ENCODE data around the gene CCDC32. TPM values are rescaled to one million over a fixed set of nuclear protein-coding genes. Genes with fewer than 3 reads are reported as not detected.

CCDC32 gene
- total RNA-seq, 1 donor from 2014 or later: 39.0 TPM

DNA sequence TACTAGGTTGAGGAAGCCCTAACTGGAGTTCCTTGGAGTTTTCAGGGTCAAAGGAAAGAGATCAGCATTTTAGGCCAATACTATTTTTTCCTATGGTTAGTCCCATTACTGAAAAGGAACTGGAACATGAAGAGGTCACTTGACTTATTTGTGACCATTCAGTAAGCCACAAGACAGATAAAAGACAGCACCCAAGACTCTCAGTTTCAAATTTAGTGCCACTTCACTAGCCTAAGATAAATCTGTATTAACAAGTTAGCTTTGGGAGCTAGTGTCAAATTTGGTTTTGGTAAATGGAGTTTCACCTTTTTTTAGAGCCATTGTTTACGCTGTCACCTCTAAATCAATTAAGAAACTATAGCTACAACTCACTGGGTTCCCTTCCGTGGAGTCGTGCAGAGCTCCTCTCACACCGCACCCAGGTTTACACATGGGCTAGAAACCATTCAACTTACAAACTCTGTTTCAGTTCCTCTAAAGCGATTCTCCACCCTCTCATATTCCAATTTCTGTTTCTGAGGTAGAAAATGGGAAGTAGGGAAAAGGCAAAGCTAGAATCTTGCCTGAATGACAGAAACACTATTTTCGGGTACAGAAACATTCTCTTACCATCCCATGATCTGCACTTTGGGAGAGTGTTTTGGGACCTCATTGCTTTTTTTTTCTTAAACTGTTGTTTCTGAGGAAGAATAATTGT, 14.4 kb downstream of the CCDC32 start:
- TF ChIP-seq CTCF (IDR thresholded peaks at IDR 0.05; ENCODE audit: insufficient read depth, low read length, poor library complexity, severe bottlenecking): no peak
- Histone ChIP-seq H3K4me3 (ENCODE audit: low read depth, low read length) (no peak overlapping the region), H3K27me3 (ENCODE audit: control insufficient read depth, insufficient read depth, low read length) (no peaks in the 10 kb centered on the region), H3K36me3 (ENCODE audit: control insufficient read depth, insufficient read depth, low read length) (no peaks in the 10 kb centered on the region)
- no peak for DNase-seq (ENCODE audit: low read depth)

DNA sequence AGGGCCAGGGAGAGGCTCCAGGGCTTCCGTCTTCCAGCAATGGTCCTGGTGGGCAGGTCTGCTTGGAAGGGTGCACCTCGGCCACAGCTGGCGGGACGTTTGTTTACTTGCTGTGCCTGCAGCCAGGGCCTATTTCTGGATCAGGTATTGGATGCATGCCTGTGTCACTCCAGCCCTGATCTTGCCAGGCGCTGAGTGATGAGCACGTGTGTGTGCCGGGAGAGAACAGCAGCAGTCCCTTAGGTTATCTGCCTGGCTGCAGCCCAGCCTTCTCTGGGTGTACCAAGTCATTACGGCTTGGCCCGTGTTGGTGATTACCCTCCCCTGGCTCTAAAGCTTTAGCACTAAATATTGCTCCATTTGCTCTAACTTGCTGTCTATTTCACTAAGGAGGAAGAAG, 14.9 kb downstream of the CCDC32 start:
- DNase-seq (ENCODE audit: low read depth): no peak
- Histone ChIP-seq H3K27me3 (ENCODE audit: control insufficient read depth, insufficient read depth, low read length) (no peaks in the 10 kb centered on the region), H3K4me3 (ENCODE audit: low read depth, low read length) (no peak overlapping the region), H3K36me3 (ENCODE audit: control insufficient read depth, insufficient read depth, low read length) (no peaks in the 10 kb centered on the region)
- TF ChIP-seq CTCF (IDR thresholded peaks at IDR 0.05; ENCODE audit: insufficient read depth, low read length, poor library complexity, severe bottlenecking): no peak

DNA sequence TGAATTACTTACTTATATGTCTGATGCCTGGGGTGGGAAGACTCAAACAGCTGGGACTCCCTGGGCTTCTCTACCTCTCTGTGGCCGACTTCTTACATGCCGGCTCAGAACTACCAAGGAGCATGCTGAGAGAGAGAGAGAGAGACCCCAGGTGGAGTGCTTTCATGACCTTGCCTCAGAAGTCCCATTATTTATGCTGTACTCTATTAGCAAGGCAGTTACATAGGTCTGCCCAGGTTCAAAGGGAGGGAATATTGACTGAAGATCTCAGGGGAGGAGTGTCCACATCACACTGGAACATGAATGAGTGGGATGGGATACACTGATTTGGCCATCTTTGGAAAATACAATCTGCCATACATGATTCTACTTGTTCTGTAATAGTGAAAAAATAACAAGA, 16.2 kb downstream of the CCDC32 start:
- H3K36me3 ChIP-seq (ENCODE audit: control insufficient read depth, insufficient read depth, low read length): no peaks in the 10 kb centered on the region
- no peak for TF ChIP-seq CTCF (IDR thresholded peaks at IDR 0.05; ENCODE audit: insufficient read depth, low read length, poor library complexity, severe bottlenecking)
- H3K27me3 ChIP-seq (ENCODE audit: control insufficient read depth, insufficient read depth, low read length): no peaks in the 10 kb centered on the region
- H3K4me3 ChIP-seq (ENCODE audit: low read depth, low read length): no peak overlapping the region
- DNase-seq (ENCODE audit: low read depth): no peak

DNA sequence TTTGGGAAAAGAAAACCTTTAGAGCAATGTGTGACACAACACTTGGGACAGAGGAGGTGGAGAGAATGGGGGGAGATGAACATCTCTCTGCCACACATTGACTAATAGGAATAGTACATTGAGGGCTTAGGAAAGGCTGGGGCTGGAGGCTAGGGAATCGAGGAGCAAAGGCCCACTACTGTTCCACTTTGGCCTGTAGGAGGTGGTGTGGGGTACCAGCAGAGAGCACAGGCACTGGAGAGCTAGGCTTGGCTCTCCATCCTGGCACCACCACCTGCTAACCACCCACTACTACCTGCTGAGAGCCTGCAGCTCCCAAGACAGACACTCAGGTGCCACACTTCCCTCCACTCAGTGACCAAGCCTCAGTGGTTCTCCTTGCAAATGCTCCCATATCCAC, 19.4 kb downstream of the CCDC32 start:
- H3K36me3 ChIP-seq (ENCODE audit: control insufficient read depth, insufficient read depth, low read length): no peaks in the 10 kb centered on the region
- no peak for DNase-seq (ENCODE audit: low read depth)
- no peaks in the 10 kb centered on the region for H3K27me3 ChIP-seq (ENCODE audit: control insufficient read depth, insufficient read depth, low read length)
- H3K4me3 ChIP-seq (ENCODE audit: low read depth, low read length): no peak overlapping the region
- no peak for TF ChIP-seq CTCF (IDR thresholded peaks at IDR 0.05; ENCODE audit: insufficient read depth, low read length, poor library complexity, severe bottlenecking)

GRCh38 chr15:40543631-40544294, 21.1 kb downstream of the CCDC32 start:
- TF ChIP-seq CTCF (IDR thresholded peaks at IDR 0.05; ENCODE audit: insufficient read depth, low read length, poor library complexity, severe bottlenecking): no peak
- no peak for DNase-seq (ENCODE audit: low read depth)
- Histone ChIP-seq H3K4me3 (ENCODE audit: low read depth, low read length) (no peak overlapping the region), H3K27me3 (ENCODE audit: control insufficient read depth, insufficient read depth, low read length) (no peaks in the 10 kb centered on the region), H3K36me3 (ENCODE audit: control insufficient read depth, insufficient read depth, low read length) (no peaks in the 10 kb centered on the region)
